SK-MEL-5 (cell line): ENCODE data around the gene SEPTIN2. TPM values are rescaled to one million over a fixed set of nuclear protein-coding genes. Genes with fewer than 3 reads are reported as not detected.
A peak's percentile ranks its signal among the peaks of the same experiment; 100 is the strongest.
"Not testable (repeated sequence)": the region's sequence is repeated elsewhere in the genome, so short reads cannot be mapped to it uniquely, and the experiment has no call there.

Source experiments
- DNase-seq: peaks from one replicate; pipeline ENCODE4 v3.0.0-alpha.2; 2016; ENCODE audit warnings: low read depth, low spot score
- in situ Hi-C: cut with HindIII; loops from 2 replicates; pipeline ENCODE4 v1.10.0; 2016; ENCODE audit warnings: low sequenced_read_pairs, high pct_unique_total_duplicates, low pct_unique_long_range_greater_than_20kb
- polyA plus RNA-seq, 2 experiments: library from polyadenylated mRNA; depleted of rRNA; stranded (reverse); fragments of >200 nt; gene quantifications; 2 replicates each; pipeline ENCODE4 v1.2.3, GENCODE V29; 2015
- total RNA-seq: library from RNA; depleted of rRNA; stranded (reverse); fragments of >200 nt; shearing (Covaris generic); gene quantifications from 2 replicates; pipeline ENCODE4 v1.2.3, GENCODE V29; 2014; rRNA removed

Gene SEPTIN2
- total RNA-seq = 261 and 268 TPM in 2 replicates
- polyA plus RNA-seq (2015; cell fraction: cytosol; rRNA removed) = 227 and 278 TPM in 2 replicates
- 361 and 393 TPM in 2 replicates for polyA plus RNA-seq (2015; cell fraction: nucleus; rRNA removed)

DNA sequence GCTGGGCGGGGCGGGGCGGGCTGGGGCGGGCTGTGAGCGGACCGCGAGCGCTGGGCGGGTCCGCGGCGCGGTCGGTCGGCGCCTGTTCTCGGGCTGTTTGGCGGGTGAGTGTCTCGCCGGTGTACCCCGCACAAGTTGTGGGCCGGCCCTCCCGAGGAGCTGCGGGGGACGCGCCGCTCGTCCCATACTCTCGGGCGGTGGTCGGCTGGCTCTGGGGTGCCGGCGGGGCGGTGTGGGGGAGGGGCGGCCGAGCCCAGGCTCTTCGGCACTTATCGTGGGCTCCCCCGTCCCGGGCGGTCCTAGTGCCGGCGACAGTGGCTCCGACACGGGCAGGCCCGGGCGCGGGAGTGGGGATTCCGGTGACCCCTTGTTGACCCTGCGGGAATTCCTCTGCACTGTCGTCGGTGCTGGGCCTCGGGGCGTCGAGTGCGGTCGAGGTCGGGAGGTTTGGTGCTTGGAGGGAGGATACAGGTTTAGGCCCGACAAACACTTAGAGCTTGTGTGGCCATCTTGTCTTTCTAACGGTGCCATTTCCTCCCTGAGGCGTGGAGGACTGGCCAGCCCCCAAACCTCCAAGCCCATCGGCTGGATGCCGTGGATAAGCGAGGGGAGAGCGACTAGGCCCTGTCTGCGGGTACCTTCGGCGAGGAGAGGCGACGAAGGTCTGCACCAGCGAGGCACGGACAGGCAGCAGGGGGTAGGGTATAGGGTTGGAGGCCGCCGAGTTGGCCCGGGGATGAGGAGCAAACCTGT lies at the start of gene SEPTIN2:
Gene SEPTIN2 (plus strand): TSS at position 47 of the 753 bp plus-strand sequence. CDS start 8,308 bp downstream, outside the sequence.
- in situ Hi-C loops = no loop called here
- DNase-seq = peak; percentile 62

DNA sequence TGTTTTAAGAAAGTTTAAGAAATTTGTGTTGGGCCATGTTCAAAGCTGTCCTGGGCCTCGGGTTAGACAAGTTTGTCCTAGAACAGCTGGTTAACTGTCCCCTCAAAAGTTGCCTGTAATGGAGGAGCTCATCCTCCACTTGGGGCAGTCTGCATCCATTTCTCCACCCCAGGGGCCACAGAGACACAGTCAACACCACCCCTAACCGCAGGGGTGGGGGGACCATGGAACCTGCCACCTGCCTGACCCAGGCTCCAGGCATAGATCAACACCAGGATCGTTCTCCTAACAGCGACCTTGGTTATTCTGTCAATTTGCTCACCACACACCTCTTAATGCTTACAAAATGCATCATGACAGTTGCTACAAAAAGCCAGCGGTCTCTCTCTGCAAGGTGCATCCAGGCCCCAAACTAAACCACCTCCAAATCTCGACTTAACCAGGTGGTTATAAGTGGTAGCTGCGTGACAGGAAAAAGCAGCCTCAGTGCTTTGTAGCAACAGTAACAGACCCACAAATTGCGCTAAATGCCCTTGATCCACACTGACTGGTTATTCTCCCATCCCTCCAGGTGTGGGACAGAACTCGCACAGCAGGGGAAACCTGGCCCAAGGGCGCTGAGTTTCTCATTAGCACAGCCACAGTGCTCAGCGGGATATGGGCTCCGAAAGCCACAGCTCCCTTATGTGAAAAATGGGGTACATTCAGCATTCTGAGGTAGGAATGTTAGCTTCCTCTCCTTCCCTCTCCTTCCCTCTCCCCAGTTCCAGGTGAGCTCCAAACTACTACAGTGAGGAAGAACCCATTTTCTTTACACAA lies 48.3 kb upstream of the SEPTIN2 start:
- DNase-seq = no peak
- in situ Hi-C loops = no loop called here

GRCh38 chr2:241268306-241268705 lies 47.4 kb upstream of the SEPTIN2 start:
- in situ Hi-C loops = no loop called here
- DNase-seq = no peak

DNA sequence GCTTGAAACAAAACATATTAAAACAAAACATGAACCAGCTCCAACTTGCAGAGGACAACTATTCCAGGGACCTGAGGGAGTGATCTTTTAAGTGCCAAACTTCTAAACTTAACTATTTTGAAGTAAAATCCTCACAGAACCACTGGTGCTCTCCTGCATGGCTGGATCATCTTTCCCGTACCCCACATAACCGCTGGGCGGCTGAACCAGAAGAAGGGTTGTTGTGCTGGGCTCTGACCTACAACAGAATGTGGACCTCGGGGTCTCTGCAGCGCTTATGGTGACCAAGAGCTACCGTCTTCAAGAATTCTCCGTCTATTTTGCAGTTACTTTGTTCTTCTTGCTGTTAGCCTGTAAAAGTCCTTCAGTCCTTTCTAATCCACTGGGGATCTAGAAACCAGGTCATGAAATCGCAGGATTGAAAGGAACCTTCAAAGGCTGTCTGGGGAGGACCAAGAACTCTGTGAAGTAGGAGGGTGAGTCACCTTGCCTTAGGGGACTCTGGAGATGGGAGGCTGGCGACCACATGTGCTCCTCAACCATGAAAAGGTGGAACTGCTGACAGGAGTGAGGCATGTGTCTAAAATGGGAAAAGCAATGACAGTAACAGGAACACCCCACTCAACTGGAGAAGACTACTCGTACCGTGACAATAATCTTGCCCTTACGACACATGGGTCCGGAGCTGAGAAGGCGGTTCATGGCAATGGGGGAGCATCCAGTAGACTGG lies 46.8 kb upstream of the SEPTIN2 start:
- DNase-seq = peak; percentile 50
- in situ Hi-C loops = no loop called here

- in situ Hi-C loops = no loop called here
- DNase-seq = no peak
Measured at GRCh38 chr2:241269707-241270520, 45.8 kb upstream of the SEPTIN2 start.

- DNase-seq = no peak
- in situ Hi-C loops = no loop called here
Measured at GRCh38 chr2:241270531-241270930, 45.2 kb upstream of the SEPTIN2 start.

GRCh38 chr2:241271706-241272302 lies 43.9 kb upstream of the SEPTIN2 start:
- peak; percentile 77 for DNase-seq
- in situ Hi-C loops = no loop called here

- no peak for DNase-seq
- in situ Hi-C loops = no loop called here
Measured at GRCh38 chr2:241272303-241273209, 43.2 kb upstream of the SEPTIN2 start.

GRCh38 chr2:241273210-241274020 lies 42.3 kb upstream of the SEPTIN2 start:
- in situ Hi-C loops = no loop called here

DNA sequence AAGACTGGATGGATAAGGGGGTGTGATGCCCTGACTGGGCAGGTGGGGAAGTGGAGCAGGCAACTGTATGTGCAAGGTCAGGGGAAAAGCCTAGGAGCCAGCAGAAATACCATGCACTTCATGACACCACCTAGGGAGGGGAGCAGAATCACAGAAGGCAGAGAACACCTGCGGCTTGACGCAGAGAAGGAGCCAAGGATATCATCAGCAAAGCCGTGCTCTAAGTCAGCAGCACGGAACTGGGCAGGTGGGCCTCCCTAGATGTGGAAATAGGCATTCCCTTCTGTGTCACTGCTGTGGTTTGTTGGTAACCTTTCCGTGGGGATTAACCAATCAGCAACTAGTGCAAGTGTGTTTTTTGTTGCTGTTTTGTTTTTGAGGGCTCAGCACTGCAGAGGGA lies 41.6 kb upstream of the SEPTIN2 start:
- in situ Hi-C loops = no loop called here
- DNase-seq = no peak

More at GRCh38 chr2:241273210-241274020, 42.3 kb upstream of the SEPTIN2 start:
- DNase-seq = no peak

GRCh38 chr2:241275504-241275903 lies 40.2 kb upstream of the SEPTIN2 start:
- in situ Hi-C loops = no loop called here
- DNase-seq = no peak

DNA sequence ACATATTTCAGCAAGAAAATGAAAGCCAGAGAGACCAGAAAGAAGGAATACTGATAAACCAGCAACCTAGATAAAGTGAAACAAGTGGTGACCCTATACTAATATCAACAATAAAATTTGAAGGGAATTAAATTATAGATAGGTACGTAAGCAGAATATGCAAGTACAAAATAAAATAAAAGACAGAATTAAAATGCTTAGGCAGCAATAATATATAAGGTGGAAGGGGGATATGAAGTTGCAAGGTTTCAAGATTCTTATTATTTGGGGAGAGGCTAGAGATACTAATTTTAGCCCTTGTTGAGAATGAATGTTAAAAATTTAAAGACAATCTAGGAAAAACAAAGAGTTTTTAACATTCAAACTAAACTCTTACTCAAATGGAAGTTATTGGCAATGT lies 39.8 kb upstream of the SEPTIN2 start:
- no peak for DNase-seq
- in situ Hi-C loops = no loop called here

DNA sequence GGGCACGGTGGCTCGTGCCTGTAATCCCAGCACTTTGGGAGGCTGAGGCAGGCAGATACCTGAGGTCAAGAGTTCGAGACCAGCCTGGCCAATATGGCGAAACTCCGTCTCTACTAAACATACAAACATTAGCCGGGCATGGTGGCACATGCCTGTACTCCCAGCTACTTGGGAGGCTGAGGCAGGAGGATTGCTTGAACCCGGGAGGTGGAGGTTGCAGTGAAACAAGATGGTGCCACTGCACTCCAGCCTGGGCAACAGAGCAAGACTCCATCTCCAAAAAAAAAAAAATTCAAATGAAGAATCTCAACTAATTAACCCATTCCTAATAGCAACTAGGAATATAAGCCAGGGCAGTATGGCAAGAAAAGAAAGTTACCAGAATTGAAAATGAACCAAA lies 37.4 kb upstream of the SEPTIN2 start:
- in situ Hi-C loops, DNase-seq: not testable (repeated sequence)

GRCh38 chr2:241279413-241279812 lies 36.3 kb upstream of the SEPTIN2 start:
- in situ Hi-C loops = no loop called here
- DNase-seq = peak; percentile 53

GRCh38 chr2:241279828-241280227 lies 35.9 kb upstream of the SEPTIN2 start:
- in situ Hi-C loops = no loop called here
- DNase-seq = no peak
